RWPE1 (cell line): ENCODE data around the gene TMEM266.

Experiments
- CTCF ChIA-PET: fragments of 350-600 bp; sonication (Branson Sonifier 250); formaldehyde crosslinking; extraction: SDS; loops from one replicate; lab custom pipeline; 2021; lab: Yijun Ruan, JAX
- POLR2A ChIA-PET: fragments of 400-600 bp; formaldehyde crosslinking; extraction: SDS; loops from one replicate; lab custom pipeline; 2020; ENCODE audit warnings: antibody characterized with exemption; ENCODE audit not compliant: low non-redundant PET; lab: Yijun Ruan, JAX
- DNase-seq: peaks from one replicate; pipeline ENCODE4 v3.0.0; 2012; ENCODE audit warnings: low spot score
- H3K27ac ChIP-seq: fragments of 450-650 bp; 2 replicates; pipeline ENCODE4 v1.5.1; 2017
- TF ChIP-seq, protein P1 (sequence below): fragments of 450-650 bp; conservative IDR thresholded peaks from 2 replicates; pipeline ENCODE4 v1.5.1; 2017; ENCODE audit warnings: low read depth, mild to moderate bottlenecking

TMEM266 gene

DNA sequence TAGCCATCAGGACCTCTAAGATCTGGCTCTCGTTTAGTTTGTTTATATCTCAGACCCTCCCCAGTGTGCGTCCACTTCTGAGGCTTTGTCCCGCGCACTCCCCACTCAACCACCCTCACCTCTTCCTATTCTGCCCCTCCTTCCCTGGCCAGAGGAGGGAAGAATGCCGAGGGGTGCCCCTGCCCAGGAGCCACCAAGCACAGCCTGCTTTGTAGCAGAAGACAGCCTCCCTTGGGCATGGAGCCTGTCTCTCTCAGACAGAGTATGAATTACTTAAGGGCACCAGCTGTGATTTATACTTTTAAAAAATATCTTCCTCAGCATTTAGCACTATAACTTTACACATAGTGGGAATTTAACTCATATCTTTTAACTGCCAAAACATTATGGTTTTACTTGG, 6.0 kb downstream of the TMEM266 start:
- DNase-seq, result no peak
- no peak overlapping the region for H3K27ac ChIP-seq
- ChIA-PET CTCF (interaction anchor here (0.6 kb wide), 1 partner anchor 308 kb away, joined by 3 read pairs; no protein-coding TSS in a partner anchor), POLR2A (no interaction called here)
- TF ChIP-seq, protein P1, sequence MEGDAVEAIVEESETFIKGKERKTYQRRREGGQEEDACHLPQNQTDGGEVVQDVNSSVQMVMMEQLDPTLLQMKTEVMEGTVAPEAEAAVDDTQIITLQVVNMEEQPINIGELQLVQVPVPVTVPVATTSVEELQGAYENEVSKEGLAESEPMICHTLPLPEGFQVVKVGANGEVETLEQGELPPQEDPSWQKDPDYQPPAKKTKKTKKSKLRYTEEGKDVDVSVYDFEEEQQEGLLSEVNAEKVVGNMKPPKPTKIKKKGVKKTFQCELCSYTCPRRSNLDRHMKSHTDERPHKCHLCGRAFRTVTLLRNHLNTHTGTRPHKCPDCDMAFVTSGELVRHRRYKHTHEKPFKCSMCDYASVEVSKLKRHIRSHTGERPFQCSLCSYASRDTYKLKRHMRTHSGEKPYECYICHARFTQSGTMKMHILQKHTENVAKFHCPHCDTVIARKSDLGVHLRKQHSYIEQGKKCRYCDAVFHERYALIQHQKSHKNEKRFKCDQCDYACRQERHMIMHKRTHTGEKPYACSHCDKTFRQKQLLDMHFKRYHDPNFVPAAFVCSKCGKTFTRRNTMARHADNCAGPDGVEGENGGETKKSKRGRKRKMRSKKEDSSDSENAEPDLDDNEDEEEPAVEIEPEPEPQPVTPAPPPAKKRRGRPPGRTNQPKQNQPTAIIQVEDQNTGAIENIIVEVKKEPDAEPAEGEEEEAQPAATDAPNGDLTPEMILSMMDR, result no peak

DNA sequence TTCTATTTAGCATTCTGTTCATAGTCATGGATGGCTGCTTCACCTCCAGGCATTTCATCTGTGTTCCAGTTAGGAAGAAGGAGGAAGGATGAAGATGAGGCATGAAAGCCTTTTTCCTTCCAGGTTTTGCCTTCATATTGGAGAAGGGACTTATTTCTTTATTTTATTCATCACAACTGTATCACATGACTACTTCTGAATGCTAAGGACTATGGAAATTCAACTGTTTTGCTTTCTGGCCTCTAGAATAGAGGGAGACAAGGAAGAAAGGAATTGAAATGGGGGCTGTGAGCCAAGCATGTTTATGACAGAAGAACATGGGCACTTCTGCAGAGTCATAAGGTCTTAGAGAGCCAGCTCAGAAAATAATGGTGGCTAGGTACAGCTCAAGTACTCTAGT, 10.4 kb downstream of the TMEM266 start:
- no peak for DNase-seq
- no peak overlapping the region for H3K27ac ChIP-seq
- POLR2A ChIA-PET, result no interaction called here
- CTCF ChIA-PET, result no interaction called here
- TF ChIP-seq, protein P1, result no peak

DNA sequence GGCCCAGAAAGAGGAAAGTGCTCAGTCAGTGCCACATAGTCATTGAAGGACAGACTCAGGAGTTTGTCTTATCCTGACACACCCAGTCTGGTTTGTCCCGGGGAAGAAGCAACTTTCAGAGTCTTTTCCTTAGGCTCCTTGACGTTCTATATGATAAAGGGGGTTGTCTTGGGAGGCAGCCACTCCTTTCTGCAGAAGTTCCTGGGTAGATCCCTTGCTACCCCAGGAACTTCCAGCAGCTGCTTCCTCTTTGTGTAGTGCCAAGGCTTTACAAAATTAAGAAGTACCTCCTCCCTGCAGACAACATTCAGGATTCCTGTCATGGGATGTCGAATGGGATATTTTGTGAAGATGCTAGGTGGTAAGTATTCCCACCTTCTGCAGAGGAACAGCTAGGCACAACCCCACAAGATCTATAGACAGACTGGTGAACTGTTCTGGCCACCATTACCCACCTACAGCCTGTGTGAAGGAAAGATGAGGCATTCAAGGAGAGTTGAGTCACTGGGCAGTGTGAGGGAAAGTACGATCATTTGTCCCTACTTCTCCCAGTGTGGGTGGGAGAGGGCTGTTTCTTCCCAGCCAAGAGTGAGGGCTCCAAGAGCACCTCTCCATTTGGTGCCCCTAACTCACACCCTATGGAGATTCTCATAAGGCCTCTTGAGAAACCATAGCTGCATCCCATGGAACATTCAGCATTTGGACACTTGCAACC, 11.3 kb downstream of the TMEM266 start:
- TF ChIP-seq, protein P1, result no peak
- CTCF ChIA-PET, result interaction anchor here (0.6 to 0.7 kb wide), 2 partner anchors 98 to 240 kb away, joined by 3 read pairs; no protein-coding TSS in a partner anchor
- H3K27ac ChIP-seq, result no peak overlapping the region
- POLR2A ChIA-PET, result no interaction called here
- DNase-seq, result no peak

DNA sequence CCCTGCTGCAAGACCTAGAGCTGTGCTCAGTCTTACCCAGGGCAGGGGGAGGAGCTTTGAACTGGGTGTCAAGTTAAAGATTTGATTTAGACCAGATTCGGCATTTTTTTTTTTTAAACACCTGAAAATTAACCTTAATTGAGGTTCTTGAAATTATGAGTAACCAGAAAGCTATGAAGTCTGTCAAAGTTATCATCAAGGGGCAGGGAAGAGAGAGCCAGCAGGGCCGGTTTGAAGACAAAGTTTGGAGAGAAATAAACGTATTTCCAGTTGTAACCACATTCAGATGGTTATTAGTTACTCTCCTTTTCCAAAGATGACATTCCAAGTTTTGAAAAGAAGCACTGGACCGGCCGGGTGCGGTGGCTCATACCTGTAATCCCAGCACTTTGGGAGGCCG, 12.0 kb downstream of the TMEM266 start:
- ChIA-PET CTCF (interaction anchor here (0.6 to 0.7 kb wide), 2 partner anchors 98 to 241 kb away, joined by 3 read pairs; no protein-coding TSS in a partner anchor), POLR2A (no interaction called here)
- DNase-seq, result no peak
- H3K27ac ChIP-seq, result no peak overlapping the region
- TF ChIP-seq, protein P1, result no peak

DNA sequence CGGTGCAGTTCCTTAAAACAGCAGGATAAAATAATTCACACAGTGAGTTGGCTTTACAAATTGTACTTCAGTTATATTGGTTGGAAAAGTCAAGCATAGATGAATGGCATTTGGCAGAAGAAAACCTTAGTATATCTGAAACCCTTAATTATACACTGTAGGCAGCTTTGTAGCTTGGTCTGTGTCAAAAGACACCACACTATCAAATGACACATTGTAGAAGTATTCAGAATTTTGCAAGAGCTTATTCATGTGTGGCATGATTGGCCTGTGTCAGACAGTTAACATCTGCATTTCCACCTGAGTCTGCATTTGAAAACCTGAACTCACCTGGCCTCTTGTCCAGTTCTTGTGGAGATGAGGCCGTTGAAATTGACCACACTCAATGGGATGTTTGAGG, 13.8 kb downstream of the TMEM266 start:
- TF ChIP-seq, protein P1, result no peak
- CTCF ChIA-PET, result no interaction called here
- no peak overlapping the region for H3K27ac ChIP-seq
- POLR2A ChIA-PET, result interaction anchor here (1.1 kb wide), 1 partner anchor 14 kb away, joined by 3 read pairs; the partner anchor contains the start of gene TMEM266
- peak; percentile 77 for DNase-seq

DNA sequence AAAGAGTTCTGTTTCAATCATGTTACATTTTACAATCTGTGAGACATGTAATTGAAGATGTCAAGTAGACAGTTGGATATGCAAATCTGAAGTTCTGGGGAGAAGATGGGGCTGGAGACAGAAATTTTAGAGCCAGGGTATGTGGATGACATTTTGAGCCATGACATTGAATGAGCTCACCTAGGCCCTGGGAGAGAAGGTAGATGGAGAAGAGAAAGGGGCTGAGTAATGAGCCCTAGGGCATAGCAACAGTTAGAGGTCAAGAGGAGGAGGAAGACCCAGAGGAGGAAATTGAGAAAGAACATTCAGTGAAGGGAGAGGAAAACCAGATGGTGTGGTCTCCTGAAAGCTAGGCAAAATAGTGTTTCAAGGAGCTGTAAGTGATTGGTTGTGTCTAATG, 15.3 kb downstream of the TMEM266 start:
- TF ChIP-seq, protein P1, result no peak
- peak; percentile 31 for DNase-seq
- CTCF ChIA-PET, result interaction anchor here (0.6 kb wide), 1 partner anchor 70 kb away, joined by 3 read pairs; no protein-coding TSS in a partner anchor
- POLR2A ChIA-PET, result interaction anchor here (0.6 kb wide), 1 partner anchor 15 kb away, joined by 7 read pairs; no protein-coding TSS in a partner anchor
- H3K27ac ChIP-seq, result no peak overlapping the region
